Activated CD4-positive, alpha-beta T cell treated with anti-CD3 and anti-CD28 coated beads, Interleukin-2, amount 10 ng/mL, durations not matched to agents 7 days and 5 days (primary cell): ENCODE measurements around the gene TACR2. TPM values are rescaled to one million over a fixed set of nuclear protein-coding genes. Genes with fewer than 3 reads are reported as not detected.

Source experiments
- CTCF ChIA-PET: fragments of 350-600 bp; sonication (Branson Sonifier 250); formaldehyde crosslinking; loops from one replicate; lab custom pipeline; 2021; ENCODE audit warnings: antibody characterized with exemption; lab: Charles Lee
- POLR2A ChIA-PET: fragments of 350-600 bp; sonication (Branson Sonifier 250); formaldehyde crosslinking; loops from one replicate; lab custom pipeline; 2021; ENCODE audit warnings: antibody characterized with exemption; lab: Charles Lee
- DNase-seq: peaks from one replicate; pipeline ENCODE4 v3.0.0-alpha.2; 2020
- H3K27ac Mint-ChIP-seq: one replicate; pipeline ENCODE4 v1.8.0; 2021; ENCODE audit warnings: mild to moderate bottlenecking, moderate library complexity, mixed read lengths
- H3K27me3 Mint-ChIP-seq: one replicate; pipeline ENCODE4 v1.8.0; 2021; ENCODE audit warnings: mixed read lengths
- H3K36me3 Mint-ChIP-seq: one replicate; pipeline ENCODE4 v1.8.0; 2021; ENCODE audit warnings: low read depth, mixed read lengths
- H3K4me1 Mint-ChIP-seq: one replicate; pipeline ENCODE4 v1.8.0; 2021; ENCODE audit warnings: mixed read lengths
- H3K4me3 Mint-ChIP-seq: one replicate; pipeline ENCODE4 v1.8.0; 2021; ENCODE audit warnings: mild to moderate bottlenecking, moderate library complexity, mixed read lengths
- H3K9me3 Mint-ChIP-seq: one replicate; pipeline ENCODE4 v1.8.0; 2021; ENCODE audit warnings: mixed read lengths
- total RNA-seq, 2 experiments: library from RNA; stranded (reverse); gene quantifications; one replicate each; pipeline ENCODE4 v1.2.3, GENCODE V29; 2021

The TACR2 gene
- total RNA-seq, 2 experiments from 2014 or later = not detected

GRCh38 chr10:69387500-69387899 is 29.2 kb downstream of the TACR2 start:
- peak overlapping the region; percentile 31 for H3K27ac Mint-ChIP-seq
- peaks cover 30% of the 10 kb centered on the region for H3K4me1 Mint-ChIP-seq
- H3K9me3 Mint-ChIP-seq = no peaks in the 10 kb centered on the region
- CTCF ChIA-PET = interaction anchor here (1.1 kb wide), 1 partner anchor 60 kb away, joined by 3 read pairs; no protein-coding TSS in a partner anchor
- H3K27me3 Mint-ChIP-seq = no peaks in the 10 kb centered on the region
- no peak for DNase-seq
- no peak overlapping the region for H3K4me3 Mint-ChIP-seq
- peaks cover 55% of the 10 kb centered on the region for H3K36me3 Mint-ChIP-seq
- POLR2A ChIA-PET = no interaction called here

- no peak for DNase-seq
- Mint-ChIP-seq H3K27ac (no peak overlapping the region), H3K36me3 (peaks cover 62% of the 10 kb centered on the region), H3K4me3 (no peak overlapping the region), H3K9me3 (no peaks in the 10 kb centered on the region), H3K4me1 (peaks cover 19% of the 10 kb centered on the region), H3K27me3 (no peaks in the 10 kb centered on the region)
- POLR2A ChIA-PET = no interaction called here
- CTCF ChIA-PET = no interaction called here
Observed at GRCh38 chr10:69385454-69386350, 31.0 kb downstream of the TACR2 start.

- DNase-seq = no peak
- H3K9me3 Mint-ChIP-seq = no peaks in the 10 kb centered on the region
- POLR2A ChIA-PET = no interaction called here
- CTCF ChIA-PET = interaction anchor here (1.9 kb wide), 1 partner anchor 145 kb away, joined by 4 read pairs; no protein-coding TSS in a partner anchor
- H3K36me3 Mint-ChIP-seq = peaks cover 63% of the 10 kb centered on the region
- H3K27ac Mint-ChIP-seq = no peak overlapping the region
- H3K27me3 Mint-ChIP-seq = no peaks in the 10 kb centered on the region
- H3K4me3 Mint-ChIP-seq = no peak overlapping the region
- H3K4me1 Mint-ChIP-seq = peaks cover 5% of the 10 kb centered on the region
Observed at GRCh38 chr10:69384320-69384719, 32.4 kb downstream of the TACR2 start.

GRCh38 chr10:69383558-69383957 is 33.2 kb downstream of the TACR2 start:
- H3K27ac Mint-ChIP-seq = peak overlapping the region; percentile 25
- H3K4me1 Mint-ChIP-seq = peaks cover 2% of the 10 kb centered on the region
- CTCF ChIA-PET = interaction anchor here (1.9 kb wide), 1 partner anchor 144 kb away, joined by 4 read pairs; no protein-coding TSS in a partner anchor
- no peaks in the 10 kb centered on the region for H3K27me3 Mint-ChIP-seq
- no peak overlapping the region for H3K4me3 Mint-ChIP-seq
- POLR2A ChIA-PET = no interaction called here
- H3K9me3 Mint-ChIP-seq = no peaks in the 10 kb centered on the region
- H3K36me3 Mint-ChIP-seq = peaks cover 59% of the 10 kb centered on the region
- DNase-seq = no peak

- Mint-ChIP-seq H3K4me3 (no peak overlapping the region), H3K9me3 (no peaks in the 10 kb centered on the region), H3K27ac (no peak overlapping the region), H3K4me1 (peaks cover 4% of the 10 kb centered on the region), H3K27me3 (no peaks in the 10 kb centered on the region), H3K36me3 (peaks cover 63% of the 10 kb centered on the region)
- ChIA-PET POLR2A (interaction anchor here (0.6 kb wide), 1 partner anchor 9 kb away, joined by 3 read pairs; no protein-coding TSS in a partner anchor), CTCF (interaction anchor here (0.7 to 1.9 kb wide), 4 partner anchors 34 to 143 kb away, joined by 3 to 4 read pairs (median 3); no protein-coding TSS in a partner anchor)
- DNase-seq = no peak
Observed at GRCh38 chr10:69382382-69383117, 34.2 kb downstream of the TACR2 start.

GRCh38 chr10:69379800-69380199 is 36.9 kb downstream of the TACR2 start:
- Mint-ChIP-seq H3K27ac (peak overlapping the region; percentile 70), H3K4me3 (no peak overlapping the region), H3K9me3 (no peaks in the 10 kb centered on the region), H3K4me1 (peaks cover 5% of the 10 kb centered on the region), H3K36me3 (peaks cover 56% of the 10 kb centered on the region), H3K27me3 (no peaks in the 10 kb centered on the region)
- no peak for DNase-seq
- POLR2A ChIA-PET = no interaction called here
- CTCF ChIA-PET = interaction anchor here (0.9 kb wide), 1 partner anchor 40 kb away, joined by 3 read pairs; no protein-coding TSS in a partner anchor

- POLR2A ChIA-PET = no interaction called here
Observed at GRCh38 chr10:69377933-69378332, 38.8 kb downstream of the TACR2 start.

GRCh38 chr10:69377191-69377590 is 39.5 kb downstream of the TACR2 start:
- Mint-ChIP-seq H3K27me3 (no peaks in the 10 kb centered on the region), H3K9me3 (no peaks in the 10 kb centered on the region), H3K4me1 (peaks cover 9% of the 10 kb centered on the region), H3K4me3 (no peak overlapping the region), H3K27ac (no peak overlapping the region), H3K36me3 (peaks cover 42% of the 10 kb centered on the region)
- ChIA-PET POLR2A (no interaction called here), CTCF (interaction anchor here (2.2 kb wide), 1 partner anchor 49 kb away, joined by 6 read pairs; no protein-coding TSS in a partner anchor)
- DNase-seq = no peak

More at GRCh38 chr10:69377933-69378332, 38.8 kb downstream of the TACR2 start:
- Mint-ChIP-seq H3K27me3 (no peaks in the 10 kb centered on the region), H3K4me1 (peaks cover 9% of the 10 kb centered on the region), H3K4me3 (no peak overlapping the region), H3K9me3 (no peaks in the 10 kb centered on the region), H3K36me3 (peaks cover 45% of the 10 kb centered on the region), H3K27ac (no peak overlapping the region)
- no peak for DNase-seq
- CTCF ChIA-PET = no interaction called here

GRCh38 chr10:69376662-69377061 is 40.1 kb downstream of the TACR2 start:
- peaks cover 12% of the 10 kb centered on the region for H3K4me1 Mint-ChIP-seq
- no peak for DNase-seq
- no peaks in the 10 kb centered on the region for H3K27me3 Mint-ChIP-seq
- peaks cover 41% of the 10 kb centered on the region for H3K36me3 Mint-ChIP-seq
- no peaks in the 10 kb centered on the region for H3K9me3 Mint-ChIP-seq
- ChIA-PET CTCF (interaction anchor here (2.2 kb wide), 1 partner anchor 49 kb away, joined by 6 read pairs; no protein-coding TSS in a partner anchor), POLR2A (no interaction called here)
- H3K27ac Mint-ChIP-seq = no peak overlapping the region
- no peak overlapping the region for H3K4me3 Mint-ChIP-seq

- Mint-ChIP-seq H3K27me3 (no peaks in the 10 kb centered on the region), H3K27ac (peak overlapping the region; percentile 22), H3K9me3 (no peaks in the 10 kb centered on the region), H3K4me1 (peaks cover 12% of the 10 kb centered on the region), H3K4me3 (no peak overlapping the region), H3K36me3 (peaks cover 47% of the 10 kb centered on the region)
- POLR2A ChIA-PET = no interaction called here
- DNase-seq = no peak
- CTCF ChIA-PET = interaction anchor here (0.8 to 2.2 kb wide), 2 partner anchors 28 to 48 kb away, joined by 3 to 6 read pairs; no protein-coding TSS in a partner anchor
Observed at GRCh38 chr10:69375307-69376151, 41.2 kb downstream of the TACR2 start.

- Mint-ChIP-seq H3K27me3 (no peaks in the 10 kb centered on the region), H3K36me3 (peaks cover 49% of the 10 kb centered on the region), H3K9me3 (no peaks in the 10 kb centered on the region), H3K4me1 (peaks cover 12% of the 10 kb centered on the region), H3K4me3 (no peak overlapping the region), H3K27ac (peak overlapping the region; percentile 39)
- ChIA-PET POLR2A (no interaction called here), CTCF (no interaction called here)
- no peak for DNase-seq
Observed at GRCh38 chr10:69374931-69375306, 41.8 kb downstream of the TACR2 start.

- Mint-ChIP-seq H3K4me1 (peaks cover 12% of the 10 kb centered on the region), H3K4me3 (no peak overlapping the region), H3K27me3 (no peaks in the 10 kb centered on the region), H3K9me3 (no peaks in the 10 kb centered on the region), H3K36me3 (peaks cover 49% of the 10 kb centered on the region), H3K27ac (no peak overlapping the region)
- ChIA-PET CTCF (interaction anchor here (1.2 kb wide), 1 partner anchor 25 kb away, joined by 3 read pairs; no protein-coding TSS in a partner anchor), POLR2A (interaction anchor here (0.7 kb wide), 1 partner anchor 9 kb away, joined by 3 read pairs; no protein-coding TSS in a partner anchor)
- no peak for DNase-seq
Observed at GRCh38 chr10:69374242-69374641, 42.5 kb downstream of the TACR2 start.
